ENCODE data around the gene CENPS.

Gene CENPS

DNA sequence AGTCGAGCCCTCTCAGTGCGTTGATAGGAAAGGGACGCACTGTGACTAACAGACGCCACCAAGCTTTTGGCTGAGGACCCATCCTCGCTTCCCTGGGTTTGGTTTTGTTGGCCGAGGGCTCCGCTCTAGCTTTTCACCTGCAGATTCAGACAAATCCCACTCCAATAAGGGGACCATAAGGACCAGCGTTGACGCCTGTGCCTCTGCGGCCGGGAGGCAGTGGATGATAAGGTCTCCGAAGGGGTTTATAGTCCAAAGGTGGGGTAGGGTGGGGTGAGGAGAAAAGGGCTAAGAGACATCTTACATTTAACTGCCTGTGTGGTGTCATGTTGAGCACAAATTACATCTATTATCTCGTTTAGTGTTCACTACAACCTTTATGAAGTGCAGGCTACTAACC, 45.3 kb downstream of the CENPS start:
- TF ChIP-seq, protein P1, sequence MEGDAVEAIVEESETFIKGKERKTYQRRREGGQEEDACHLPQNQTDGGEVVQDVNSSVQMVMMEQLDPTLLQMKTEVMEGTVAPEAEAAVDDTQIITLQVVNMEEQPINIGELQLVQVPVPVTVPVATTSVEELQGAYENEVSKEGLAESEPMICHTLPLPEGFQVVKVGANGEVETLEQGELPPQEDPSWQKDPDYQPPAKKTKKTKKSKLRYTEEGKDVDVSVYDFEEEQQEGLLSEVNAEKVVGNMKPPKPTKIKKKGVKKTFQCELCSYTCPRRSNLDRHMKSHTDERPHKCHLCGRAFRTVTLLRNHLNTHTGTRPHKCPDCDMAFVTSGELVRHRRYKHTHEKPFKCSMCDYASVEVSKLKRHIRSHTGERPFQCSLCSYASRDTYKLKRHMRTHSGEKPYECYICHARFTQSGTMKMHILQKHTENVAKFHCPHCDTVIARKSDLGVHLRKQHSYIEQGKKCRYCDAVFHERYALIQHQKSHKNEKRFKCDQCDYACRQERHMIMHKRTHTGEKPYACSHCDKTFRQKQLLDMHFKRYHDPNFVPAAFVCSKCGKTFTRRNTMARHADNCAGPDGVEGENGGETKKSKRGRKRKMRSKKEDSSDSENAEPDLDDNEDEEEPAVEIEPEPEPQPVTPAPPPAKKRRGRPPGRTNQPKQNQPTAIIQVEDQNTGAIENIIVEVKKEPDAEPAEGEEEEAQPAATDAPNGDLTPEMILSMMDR (IDR thresholded peaks at IDR 0.05; ENCODE audit: control insufficient read depth, extremely low read depth, insufficient read depth) = no peak
- peak overlapping the region; percentile 96 for H3K4me3 ChIP-seq (ENCODE audit: low read depth, low read length)
- no peak for DNase-seq (ENCODE audit: low read depth)

DNA sequence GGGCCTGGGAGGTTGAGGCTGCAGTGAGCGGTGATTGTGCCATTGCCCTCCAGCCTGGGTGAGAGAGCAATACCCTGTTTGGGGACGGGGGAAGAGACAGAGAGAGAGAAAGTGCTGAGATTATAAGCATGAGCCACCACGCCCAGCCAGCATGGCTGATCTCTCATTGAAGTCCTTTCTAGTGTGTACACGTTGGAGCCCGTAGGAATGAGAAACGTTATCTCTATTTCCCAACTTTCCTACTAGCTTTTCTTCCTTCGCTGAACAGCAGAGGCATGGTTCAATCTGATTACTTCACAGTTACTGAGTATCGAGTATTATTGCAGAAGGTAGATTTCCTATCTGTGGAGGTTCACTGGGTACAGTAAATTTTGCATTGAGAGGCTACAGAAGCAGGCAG, 49.1 kb downstream of the CENPS start:
- no peak for DNase-seq (ENCODE audit: low read depth)
- TF ChIP-seq, protein P1 (IDR thresholded peaks at IDR 0.05; ENCODE audit: control insufficient read depth, extremely low read depth, insufficient read depth) = no peak
- H3K4me3 ChIP-seq (ENCODE audit: low read depth, low read length) = no peak overlapping the region

DNA sequence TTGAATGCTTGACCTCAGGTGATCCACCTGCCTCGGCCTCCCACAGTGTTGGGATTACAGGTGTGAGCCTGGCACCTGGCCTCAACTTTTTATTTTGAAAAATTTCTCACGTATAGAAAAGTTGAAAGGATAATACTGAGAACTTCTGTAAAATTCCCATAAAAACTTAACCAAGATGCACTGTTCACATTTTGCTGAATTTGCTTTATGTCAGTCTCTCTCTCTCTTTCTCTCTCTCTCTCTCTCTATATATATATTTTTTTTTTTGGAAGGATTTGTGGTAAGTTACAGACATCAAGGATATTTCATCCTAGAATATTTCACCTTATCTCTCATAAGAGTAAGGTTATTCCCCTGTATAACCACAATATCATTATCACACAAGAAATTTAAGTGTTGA, 50.4 kb downstream of the CENPS start:
- H3K4me3 ChIP-seq (ENCODE audit: low read depth, low read length) = no peak overlapping the region
- TF ChIP-seq, protein P1 (IDR thresholded peaks at IDR 0.05; ENCODE audit: control insufficient read depth, extremely low read depth, insufficient read depth) = no peak
- DNase-seq (ENCODE audit: low read depth) = no peak

DNA sequence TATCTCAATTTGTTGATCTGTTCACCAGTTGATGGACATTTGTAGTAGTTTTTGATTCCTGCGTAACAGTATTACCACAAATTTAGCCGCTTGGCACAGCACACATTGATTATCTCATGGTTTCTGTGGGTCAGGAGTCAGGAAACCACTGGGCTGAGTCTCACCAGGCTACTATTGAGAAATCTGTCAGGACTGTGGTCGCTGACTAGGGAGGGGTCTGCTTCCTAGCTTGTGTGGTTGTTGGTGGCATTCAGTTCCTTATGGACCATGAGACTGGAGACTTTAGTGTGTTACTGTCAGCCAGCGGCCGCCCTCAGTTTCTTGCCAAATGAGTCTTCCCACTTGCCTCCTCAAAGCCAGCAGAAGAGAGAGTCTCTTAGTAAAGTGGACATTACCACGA, 54.3 kb downstream of the CENPS start:
- H3K4me3 ChIP-seq (ENCODE audit: low read depth, low read length) = no peak overlapping the region
- no peak for DNase-seq (ENCODE audit: low read depth)
- TF ChIP-seq, protein P1 (IDR thresholded peaks at IDR 0.05; ENCODE audit: control insufficient read depth, extremely low read depth, insufficient read depth) = no peak

DNA sequence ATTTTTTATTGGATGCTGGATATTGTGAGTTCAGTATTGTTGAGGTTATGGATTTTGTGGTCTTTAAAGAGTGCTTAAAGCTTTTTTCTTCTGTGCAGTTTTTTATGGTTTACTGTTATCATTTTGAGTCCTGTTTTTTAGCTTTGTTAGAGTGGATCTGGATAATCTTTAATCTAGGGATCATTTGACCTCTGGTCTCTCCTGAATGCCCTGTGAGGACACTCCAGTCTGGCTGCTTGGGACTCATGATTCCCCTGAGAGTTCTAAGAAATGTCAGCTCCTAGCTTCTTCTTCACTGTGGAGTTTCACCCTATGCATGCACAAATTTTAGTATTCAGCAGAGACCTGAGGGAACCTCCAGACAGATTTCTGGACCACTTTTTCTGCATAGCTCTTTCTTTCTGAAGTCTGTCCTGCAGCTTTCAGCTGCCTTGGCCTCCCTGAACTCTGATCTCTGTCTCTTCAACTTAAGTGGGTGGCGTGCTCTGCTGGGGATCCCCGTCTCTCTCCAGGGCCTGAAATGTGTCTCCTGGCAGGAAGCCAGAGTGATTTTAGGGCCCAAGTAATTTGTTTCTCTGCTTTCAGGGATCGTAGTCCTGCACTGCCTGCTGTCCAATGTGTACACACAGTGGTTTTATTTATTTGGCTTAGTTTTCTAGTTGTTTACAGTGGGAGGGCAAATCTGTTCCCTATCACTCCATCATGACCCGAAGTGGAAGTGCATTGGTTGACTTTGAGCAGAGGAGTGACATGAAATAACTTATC, 59.2 kb downstream of the CENPS start:
- H3K4me3 ChIP-seq (ENCODE audit: low read depth, low read length) = no peak overlapping the region
- TF ChIP-seq, protein P1 (IDR thresholded peaks at IDR 0.05; ENCODE audit: control insufficient read depth, extremely low read depth, insufficient read depth) = no peak
- DNase-seq (ENCODE audit: low read depth) = no peak

DNA sequence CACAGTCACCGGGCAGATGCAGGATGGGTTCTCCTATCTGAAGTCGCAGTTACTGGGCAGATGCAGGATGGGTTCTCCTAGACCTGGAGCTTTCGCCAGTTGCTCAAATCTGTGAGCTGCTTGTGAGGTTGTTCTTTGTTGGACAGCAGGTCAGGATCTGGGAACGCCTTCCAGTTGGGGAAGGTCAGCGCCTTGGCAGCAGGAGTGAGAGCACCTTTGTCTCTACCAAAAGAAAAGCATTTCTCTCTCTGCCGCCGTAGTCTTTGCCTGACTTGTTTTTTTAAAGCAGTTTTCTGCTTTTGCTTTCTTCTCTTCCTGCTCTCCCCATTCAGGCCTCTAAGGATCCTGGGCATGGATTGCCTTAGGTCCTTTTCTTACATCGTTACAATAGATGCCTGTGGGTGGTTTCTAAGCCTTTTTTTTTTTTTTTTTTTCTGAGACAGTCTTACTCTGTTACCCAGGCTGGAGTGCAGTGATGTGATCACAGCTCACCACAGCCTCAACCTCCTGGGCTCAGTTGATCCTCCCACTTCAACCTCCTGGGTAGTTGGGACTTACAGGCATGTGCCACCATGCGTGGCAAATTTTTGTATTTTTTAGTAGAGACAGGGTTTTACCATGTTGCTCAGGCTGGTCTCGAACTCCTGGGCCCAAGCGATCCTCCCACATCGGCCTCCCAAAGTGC, 60.2 kb downstream of the CENPS start:
- TF ChIP-seq, protein P1 (IDR thresholded peaks at IDR 0.05; ENCODE audit: control insufficient read depth, extremely low read depth, insufficient read depth) = no peak
- no peak for DNase-seq (ENCODE audit: low read depth)
- no peak overlapping the region for H3K4me3 ChIP-seq (ENCODE audit: low read depth, low read length)

Data from LNCaP clone FGC (cell line).